ENCODE data around the gene RAPGEF6.
"Not testable (repeated sequence)": the region's sequence is repeated elsewhere in the genome, so short reads cannot be mapped to it uniquely, and the experiment has no call there.

Gene RAPGEF6

DNA sequence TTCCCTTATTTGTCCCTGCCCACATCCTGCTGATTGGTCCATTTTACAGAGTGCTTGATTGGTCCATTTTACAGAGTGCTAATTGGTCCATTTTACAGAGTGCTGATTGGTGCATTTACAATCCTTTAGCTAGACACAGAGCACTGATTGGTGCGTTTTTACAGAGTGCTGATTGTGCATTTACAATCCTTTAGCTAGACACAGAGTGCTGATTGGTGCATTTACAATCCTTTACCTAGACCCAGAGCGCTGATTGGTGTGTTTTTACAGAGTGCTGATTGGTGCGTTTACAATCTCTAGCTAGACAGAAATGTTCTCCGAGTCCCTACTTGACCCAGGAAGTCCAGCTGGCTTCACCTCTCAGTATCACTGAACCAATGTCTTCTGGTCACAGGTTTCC is 147.7 kb downstream of the RAPGEF6 start:
- DNase-seq: not testable (repeated sequence)

DNA sequence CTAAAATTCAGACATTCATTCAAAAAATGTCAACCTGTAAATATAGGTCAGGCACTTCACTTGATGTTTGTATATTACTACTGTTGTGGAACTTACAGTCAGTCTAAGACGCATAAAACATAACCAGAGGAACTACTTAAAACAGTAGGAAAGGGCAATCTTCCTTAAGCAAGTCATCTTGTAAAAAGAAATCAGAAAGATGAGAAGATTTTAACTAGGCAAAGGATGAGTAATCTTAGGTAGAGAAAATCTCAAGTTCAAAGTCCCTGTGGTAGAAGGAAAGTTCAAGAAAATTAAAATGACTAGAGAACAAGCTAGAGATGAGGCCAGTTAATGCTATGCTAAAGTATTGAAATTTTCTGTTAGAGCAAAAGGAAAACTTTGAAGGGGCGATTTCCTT is 152.4 kb downstream of the RAPGEF6 start:
- DNase-seq: no peak

DNA sequence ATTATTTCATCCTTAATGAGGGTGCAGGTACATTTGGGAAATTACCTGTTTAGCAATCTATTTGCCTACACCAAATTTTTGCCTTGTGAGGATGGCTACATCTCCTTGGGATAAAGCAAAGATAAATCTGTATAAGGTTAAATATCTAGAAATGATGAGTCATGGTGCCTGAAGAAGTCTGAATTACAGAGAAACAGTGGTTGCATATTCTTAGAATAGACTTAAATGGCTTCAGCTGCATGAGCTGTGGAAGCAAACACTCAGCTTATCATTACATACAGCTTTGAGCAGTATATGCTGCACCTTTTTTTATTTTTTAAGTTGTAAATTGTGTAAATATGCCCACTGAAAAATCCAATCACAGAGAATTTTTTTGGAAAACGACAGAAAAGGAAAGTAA is 153.5 kb downstream of the RAPGEF6 start:
- no peak for DNase-seq

DNA sequence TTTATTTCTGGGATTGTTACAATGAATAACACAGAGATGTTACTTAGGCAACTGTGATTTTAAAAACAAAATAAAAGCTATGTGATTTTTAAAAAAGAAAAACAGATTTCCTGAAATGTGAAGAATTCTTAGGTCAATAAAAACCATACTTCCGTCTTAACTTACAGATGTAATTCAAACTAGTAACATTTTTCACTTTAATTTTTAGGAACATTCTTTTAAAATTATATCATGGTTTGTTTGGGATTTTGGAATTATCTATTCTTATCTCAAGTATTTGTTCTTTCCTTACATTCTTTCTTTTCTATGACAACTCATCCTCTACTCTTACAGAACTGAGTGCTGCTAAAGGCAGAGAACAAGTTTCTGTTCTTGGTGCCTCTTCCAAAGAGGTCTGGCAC is 159.5 kb downstream of the RAPGEF6 start:
- no peak for DNase-seq

DNA sequence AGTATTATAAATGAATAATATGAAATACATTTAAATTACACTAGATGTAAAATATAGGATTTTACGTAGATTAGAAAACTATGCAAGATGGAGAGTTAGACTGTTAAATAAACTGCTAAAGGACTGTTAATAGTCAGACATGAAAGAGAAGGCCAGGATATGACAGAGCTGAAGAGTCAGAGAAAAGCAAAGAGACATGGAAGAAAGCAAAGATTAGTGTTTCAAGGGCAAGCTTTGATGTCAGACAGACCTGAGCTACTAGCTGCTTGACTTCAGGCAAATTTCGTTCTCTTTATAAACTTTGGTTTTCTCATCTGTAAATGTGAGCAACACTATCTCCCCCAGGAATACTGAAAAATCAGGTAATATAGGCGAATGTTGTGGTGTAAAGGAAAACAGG is 161.3 kb downstream of the RAPGEF6 start:
- no peak for DNase-seq

DNA sequence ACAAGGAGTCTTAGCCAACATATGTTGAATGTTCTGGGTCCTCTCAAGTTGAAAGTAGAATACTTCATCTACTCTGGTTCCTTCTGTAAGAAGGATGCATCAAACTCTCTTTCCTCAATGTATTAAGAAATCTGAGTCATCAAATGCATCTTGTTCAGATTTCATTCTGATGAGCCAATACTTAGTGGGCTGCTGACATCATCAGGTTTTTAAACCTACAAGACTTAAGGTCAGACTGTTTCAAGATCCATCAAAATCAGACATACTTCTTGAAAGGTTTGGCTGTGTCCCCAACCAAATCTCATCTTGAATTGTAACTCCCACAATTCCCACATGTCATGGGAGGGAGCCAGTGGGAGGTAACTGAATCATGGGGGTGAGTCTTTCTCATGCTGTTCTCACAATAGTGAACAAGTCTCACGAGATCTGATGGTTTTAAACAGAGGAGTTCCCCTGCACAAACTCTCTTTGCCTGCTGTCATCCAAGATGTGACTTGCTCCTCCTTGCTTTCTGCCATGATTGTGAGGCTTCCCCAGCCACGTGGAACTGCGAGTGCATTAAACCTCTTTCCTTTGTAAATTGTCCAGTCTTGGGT is 168.8 kb downstream of the RAPGEF6 start:
- DNase-seq: no peak

DNA sequence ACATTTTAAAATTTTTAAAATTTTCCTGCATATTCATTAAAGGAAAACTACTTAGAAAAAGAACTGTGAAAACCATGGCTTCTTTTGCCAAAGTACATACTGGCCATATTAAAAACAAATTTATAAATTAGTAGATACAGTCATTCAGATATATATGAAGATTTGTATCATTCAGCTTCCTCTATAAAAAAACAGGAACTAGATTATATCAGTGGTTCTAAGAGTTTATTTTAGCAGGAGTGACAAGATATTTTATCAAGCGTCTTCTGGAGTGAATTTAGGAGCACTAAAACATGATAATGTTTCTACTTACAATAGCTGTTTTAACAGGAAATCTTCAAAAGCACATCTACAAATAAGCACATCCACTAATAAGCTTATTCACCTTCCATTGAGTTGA is 171.4 kb downstream of the RAPGEF6 start:
- DNase-seq: no peak

DNA sequence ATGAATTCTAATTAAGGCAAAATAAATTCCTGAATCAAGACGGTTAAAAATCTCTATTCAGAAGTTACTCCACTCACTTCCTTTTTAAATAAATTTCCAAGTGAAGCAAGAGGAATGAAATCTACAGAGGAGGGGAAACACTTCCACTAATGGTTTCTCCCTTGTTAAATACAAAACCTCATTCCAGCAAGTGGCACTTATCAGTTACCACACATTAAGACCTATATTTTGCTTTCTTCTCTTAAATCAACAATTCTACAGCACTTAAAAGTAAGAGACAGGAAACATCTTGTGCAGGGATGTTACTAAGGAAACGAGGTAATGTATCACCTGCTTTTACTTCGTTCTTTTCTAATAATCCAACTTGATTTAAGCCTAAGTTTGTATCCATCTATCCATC is 172.6 kb downstream of the RAPGEF6 start:
- DNase-seq: no peak

DNA sequence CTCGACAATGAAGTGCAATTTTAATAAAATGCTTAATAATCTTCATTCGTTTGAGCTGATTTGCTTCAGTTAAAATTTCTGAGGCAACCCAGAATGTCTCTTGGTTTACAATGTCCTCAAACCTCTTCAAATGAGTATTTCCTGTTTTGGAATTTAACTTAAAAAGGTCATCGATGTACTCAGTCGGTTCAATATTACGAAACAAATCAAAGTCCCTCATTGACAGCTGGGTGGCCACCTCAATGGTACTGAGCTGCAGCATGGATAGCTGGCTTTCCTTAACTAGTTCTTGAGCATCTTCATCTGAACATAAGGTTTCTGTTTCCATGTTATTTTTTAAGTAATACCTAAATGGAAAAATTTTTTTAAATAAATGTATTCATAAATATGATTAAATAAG is 173.3 kb downstream of the RAPGEF6 start:
- DNase-seq: no peak

DNA sequence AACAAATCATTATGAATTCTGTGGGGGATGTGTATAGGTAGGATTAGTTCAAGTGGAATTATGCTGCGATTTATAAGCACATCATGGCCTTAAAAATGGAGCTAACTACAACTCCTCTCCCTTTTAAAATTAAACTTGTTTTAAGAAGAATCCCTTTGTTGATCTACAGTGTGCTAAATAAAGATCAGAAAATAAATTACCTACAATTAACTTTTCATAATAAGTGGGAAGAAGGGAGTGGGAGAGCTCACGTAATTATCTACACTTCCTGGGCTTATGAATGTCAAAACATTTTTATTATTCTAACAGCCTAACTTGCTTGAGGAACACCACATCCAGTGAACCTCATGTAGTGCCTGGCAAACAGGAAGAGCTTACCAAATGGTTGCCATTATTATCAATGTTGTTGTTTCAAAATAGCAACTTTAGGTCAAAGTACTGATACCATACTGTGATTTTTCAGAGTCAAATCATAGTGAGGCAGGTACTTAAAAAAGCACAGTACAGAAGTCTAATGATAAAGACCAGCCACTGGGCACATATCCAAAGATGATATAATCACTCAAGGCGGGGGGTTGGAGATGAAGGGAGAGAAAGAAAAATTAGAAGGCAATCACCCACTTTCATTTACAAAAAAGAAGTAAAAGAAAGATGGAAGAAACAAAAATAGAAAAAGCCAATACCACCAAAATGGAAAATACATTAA is 174.0 kb downstream of the RAPGEF6 start:
- DNase-seq: no peak

DNA sequence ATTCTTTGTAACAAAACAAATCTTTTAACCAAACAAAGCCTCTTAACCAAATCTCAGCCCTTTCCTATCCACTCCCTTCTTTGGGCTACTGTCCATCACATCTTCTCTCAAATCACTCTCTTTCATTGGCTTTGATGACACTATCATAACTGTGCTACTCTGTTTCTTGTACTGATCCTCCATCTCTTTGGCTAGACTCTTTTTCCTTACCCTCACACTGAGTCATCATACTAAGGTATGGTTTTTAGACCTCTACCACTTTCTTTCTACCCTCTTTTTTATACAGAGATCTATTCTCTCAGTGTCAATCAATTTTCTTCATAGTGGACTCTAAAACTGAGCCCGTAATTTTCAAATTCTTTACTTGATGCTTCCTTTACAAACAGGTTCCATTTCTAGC is 174.9 kb downstream of the RAPGEF6 start:
- DNase-seq: no peak

DNA sequence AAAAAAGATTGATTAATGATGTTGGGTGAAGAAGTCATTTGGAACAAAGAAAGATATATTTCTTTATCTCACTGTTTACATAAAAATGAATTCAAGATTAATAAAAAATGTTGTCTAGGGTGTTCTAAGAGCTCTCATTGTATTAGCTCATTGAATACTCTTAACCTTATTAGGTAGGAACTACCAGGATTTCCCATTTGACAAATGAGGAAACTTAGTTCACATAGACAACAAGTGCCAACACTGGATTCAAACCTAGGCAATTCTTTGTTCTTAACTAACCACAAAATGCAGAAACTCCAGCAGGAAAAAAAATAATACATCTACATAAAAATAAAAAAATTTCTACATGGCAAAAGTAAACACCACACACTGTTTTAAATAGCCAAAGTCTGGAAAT is 175.8 kb downstream of the RAPGEF6 start:
- no peak for DNase-seq

DNA sequence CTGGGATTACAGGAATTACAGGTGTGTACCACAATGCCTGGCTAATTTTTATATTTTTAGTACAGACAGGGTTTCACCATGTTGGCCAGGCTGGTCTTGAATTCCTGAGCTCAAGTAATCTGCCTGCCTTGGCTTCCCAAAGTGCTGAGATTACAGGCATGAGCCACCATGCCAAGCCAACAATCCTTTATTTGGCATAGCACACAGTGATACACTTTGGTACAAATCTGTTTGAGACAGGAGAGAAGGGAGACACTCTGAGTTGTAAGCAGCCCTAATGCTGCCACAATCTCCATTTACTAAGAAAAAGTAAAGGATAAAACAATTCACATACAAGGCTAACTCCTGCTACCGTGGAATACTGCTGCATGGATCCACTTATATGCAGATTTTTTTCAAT is 177.8 kb downstream of the RAPGEF6 start:
- no peak for DNase-seq

DNA sequence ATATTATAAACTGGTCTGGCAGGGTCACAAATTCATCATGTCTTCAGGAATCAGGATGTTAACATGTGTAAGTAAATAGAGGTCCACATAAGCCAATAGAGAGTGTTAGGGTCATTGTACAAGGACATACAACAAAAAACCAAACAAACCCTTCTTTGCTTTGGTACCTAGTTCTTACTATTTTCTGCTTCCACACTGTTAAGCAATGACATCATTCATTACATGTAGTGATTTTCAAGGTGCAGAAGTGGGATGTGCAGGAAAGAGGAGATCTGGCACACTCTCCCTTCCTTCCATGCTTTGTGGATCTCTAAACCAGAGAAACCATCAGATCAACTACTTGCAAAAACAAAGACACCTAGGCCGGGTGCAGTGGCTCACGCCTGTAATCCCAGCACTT is 184.1 kb downstream of the RAPGEF6 start:
- DNase-seq: no peak

DNA sequence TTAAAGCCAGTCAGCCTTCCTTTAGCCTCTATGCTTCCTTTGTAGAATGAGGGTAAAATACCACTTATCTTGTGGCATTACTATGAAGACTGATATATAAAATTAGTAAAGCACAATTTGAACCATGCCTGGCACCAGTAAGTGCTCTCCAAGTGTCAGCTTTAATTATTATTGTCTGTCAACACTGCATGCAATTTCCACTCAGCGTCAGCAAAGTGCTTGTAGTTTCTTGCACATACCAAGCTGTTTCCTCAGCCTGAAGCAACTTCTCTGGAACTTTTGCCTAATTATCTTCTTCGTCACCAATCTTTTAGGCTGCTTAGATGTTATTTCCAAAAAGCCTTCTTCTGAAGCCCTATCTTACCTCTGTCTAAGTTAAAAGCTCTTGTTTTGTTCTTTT is 193.8 kb downstream of the RAPGEF6 start:
- DNase-seq: no peak

DNA sequence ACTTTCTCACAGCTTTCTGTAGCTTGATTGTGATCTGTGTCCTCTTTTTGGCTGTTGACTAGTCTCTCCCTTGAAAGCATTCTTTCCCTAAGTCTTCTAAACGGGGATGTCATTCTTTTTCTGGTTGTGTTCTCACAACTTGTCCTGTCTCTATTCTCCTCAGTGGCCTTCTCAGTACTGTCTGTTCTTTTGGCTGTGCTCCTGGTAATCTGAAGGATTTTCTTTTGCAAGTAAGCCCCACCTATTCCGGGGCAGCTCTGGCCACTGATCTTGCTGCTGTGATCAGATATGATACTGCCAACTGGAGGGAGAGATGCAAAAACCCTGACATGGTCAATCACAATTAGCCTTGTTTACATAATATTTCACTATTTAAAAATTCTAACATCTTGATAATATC is 198.9 kb downstream of the RAPGEF6 start:
- DNase-seq: no peak

DNA sequence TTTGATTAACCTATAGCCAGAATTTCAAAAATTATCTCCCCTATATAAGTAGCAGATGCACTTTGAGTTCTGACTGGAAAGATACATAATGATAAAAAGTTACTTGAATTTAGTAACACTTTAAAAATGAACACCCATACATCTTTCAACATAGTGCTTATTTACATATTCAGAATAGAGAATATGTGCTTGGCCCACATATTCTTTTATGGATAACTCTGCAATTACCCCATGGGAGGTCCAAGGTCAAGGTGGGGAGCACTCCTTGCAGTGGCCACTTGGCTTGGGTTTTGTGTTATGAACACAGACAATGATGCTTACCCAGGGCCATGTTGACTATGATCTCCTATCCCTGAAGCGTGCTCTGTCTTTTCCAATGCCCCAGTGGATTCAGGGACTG is 201.9 kb downstream of the RAPGEF6 start:
- no peak for DNase-seq

DNA sequence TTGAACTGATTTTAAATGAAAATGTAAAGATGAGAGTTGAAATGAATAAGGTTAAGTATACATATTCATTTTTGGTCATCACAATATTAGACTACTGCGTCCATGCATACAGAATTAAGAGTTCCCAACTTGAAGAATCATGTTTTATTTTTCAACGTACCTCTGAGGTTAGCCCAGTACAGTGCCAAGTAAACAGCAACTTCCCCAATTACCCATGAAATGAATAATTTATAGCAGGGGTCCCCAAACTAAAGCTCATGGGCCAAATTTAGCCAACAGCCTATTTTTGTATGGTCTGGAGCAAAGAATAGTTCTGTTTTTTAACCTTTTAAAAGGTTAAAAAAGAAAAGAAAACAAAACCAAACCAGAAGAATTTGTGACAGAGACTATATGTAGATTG is 203.2 kb downstream of the RAPGEF6 start:
- no peak for DNase-seq

DNA sequence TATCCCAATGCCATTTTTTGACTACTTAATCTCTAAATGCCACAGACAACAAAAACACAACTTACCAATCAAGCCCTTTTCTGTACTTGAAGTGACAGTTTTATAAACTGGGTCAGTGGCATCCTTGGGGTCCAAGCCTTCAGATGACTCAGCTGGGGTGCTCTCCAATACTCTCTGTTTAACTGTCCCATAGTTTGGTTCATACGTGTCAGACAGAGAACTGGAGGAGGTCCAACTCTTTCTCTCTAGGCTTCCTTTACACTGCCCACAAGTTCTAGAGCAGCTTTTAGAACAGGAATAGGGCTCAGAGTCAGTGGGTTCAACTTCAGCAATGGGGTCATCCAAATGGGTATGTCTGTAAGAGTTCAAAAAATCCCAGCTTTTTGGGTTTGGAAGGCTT is 204.2 kb downstream of the RAPGEF6 start:
- no peak for DNase-seq

DNA sequence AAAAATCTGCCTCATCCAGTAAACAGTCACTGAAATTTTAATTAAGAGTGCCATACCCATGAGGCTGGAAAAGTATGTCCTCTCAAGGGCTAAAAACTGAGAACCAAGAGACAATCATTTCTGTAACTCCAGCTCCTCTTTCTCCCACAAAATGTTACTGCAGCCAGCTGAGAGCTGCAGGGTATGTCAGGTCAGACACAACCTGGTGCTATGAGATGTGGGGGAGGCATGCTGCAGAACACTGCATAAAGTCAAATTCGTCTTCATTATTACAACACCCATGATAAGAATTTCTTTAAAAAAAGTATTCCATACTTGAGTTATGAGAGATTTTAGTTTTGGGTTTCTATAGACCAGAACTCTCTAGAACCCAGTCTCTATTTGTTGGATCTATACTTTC is 209.0 kb downstream of the RAPGEF6 start:
- DNase-seq: no peak

DNA sequence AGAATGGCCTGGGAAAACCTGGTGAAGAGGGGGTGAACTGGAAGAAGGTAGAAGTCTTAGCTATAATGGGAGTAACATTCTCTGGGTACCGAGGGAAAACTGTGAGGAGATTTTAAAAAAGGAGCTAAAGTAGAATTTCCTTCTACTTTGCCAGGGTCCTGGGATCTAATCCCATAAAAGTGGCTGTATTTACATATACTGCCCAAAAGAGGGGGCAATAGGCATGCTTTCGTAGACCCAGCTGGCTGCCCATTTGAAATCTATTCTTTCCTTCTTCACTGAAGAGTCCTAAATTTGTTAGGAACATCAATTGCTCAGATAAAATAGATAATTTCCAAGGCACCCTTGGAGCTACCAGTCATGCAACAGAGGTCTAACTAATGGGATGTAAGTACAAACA is 212.0 kb downstream of the RAPGEF6 start:
- no peak for DNase-seq

DNA sequence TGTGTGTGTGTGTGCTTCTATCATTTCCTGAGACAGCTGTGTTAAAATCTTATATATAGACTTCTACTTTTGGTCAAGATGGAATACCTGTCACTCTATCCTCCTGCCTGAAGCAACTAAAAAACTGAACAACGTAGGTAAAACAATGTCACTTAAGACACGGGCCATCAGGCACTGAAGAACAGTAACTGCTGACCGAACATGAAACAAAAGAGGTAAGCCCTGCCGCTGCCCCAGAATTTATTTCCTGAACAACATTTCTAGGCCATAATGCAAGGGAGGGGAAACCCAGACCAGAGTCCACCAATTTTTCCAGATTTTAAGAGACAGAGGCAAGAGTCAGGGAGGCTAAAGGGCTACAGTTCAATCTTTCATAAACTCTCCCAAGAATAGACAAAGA is 215.2 kb downstream of the RAPGEF6 start:
- DNase-seq: no peak

DNA sequence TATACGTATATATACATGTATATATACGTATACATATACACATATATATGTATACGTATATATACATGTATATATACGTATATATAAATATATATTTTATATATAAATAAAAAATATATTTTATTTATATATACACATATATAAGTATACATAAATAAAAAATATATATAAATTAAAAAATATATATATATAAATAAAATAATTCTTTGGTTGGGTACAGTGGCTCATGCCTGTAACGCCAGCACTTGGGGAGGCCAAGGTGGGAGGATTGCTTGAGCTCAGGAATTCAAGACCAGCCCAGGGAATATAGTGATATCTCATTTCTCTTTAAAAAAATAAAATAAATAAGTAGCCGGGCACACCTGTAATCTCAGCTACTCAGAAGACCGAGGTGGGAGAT is 216.2 kb downstream of the RAPGEF6 start:
- DNase-seq: no peak

DNA sequence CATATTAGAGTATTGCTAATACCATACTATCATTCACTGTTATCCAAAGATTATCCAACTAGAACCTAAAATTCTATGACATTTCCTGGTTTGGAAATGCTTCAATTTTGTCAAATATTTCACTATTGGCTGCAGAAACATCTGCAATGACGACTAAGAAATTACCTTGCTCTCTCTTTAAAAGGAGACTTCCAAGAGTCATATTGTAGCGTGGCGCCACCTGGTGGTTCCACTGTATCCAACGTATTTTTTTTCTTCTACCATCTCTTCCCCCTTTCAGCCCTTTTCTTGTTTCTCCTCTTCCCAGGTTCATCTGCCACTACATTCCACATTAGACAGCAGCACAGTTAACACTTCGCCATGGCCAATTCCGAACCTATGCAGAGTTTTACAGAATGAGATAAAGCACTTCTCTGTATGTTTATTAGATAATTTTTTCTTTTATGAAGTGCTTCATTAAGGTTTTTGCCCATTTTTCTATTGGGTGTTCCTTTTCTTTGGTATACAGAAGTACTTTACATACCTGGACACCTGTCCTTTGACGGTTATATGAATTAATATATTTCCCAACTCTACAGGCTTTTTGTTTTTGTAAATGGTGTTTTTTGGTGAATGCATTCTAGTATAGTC is 217.7 kb downstream of the RAPGEF6 start:
- DNase-seq: no peak

DNA sequence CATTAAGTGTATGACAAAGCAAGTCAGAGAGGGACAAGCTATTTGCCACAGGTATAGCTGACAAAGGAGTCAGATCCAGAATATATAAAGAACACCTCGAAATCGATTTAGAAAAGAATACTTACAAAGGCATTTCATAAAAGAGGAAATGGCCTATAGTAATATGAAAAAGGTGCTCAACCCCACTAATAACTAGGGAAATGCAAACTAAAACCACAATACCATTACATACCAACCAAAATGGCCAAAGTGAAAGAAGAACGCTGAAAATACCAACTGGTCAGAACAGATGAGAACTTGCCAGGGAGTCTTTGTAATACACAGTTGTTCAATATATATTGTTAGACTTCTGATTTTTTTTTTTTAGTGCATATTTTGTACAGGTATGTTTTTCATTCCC is 218.3 kb downstream of the RAPGEF6 start:
- no peak for DNase-seq

Measured in NCI-H2081 treated with DMSO at 0.1 percent for 48 hours (cell line).